Fibroblast of lung (primary cell): ENCODE measurements around the gene UPK1A. TPM values are rescaled to one million over a fixed set of nuclear protein-coding genes. Genes with fewer than 3 reads are reported as not detected.

Experiments
- DNase-seq, 2 donors: peaks; one replicate each; pipeline versions ENCODE4 v3.0.0 to v3.0.0-alpha.2; 2010; ENCODE audit warnings: low read depth in 2 of 2
- H2AFZ ChIP-seq: 2 replicates; pipeline ENCODE4 v1.5.1; 2012; ENCODE audit warnings: low read length, control low read depth, inconsistent platforms
- H3K27ac ChIP-seq: 2 replicates; pipeline ENCODE4 v1.5.1; 2011; ENCODE audit warnings: low read length, control low read depth; ENCODE audit not compliant: insufficient read depth
- H3K27me3 ChIP-seq: 2 replicates; pipeline ENCODE4 v1.5.1; 2011; ENCODE audit warnings: mild to moderate bottlenecking, low read length; ENCODE audit not compliant: control insufficient read depth, insufficient read depth
- H3K36me3 ChIP-seq: 2 replicates; pipeline ENCODE4 v1.5.1; 2011; ENCODE audit warnings: low read length; ENCODE audit not compliant: control insufficient read depth, insufficient read depth
- H3K4me1 ChIP-seq: 2 replicates; pipeline ENCODE4 v1.5.1; 2011; ENCODE audit warnings: low read length; ENCODE audit not compliant: control insufficient read depth, insufficient read depth; ENCODE audit errors: extremely low read depth
- H3K4me2 ChIP-seq: 2 replicates; pipeline ENCODE4 v1.5.1; 2011; ENCODE audit warnings: low read length, control low read depth; ENCODE audit not compliant: insufficient read depth; ENCODE audit errors: extremely low read depth
- H3K4me3 ChIP-seq, 4 experiments: fragments of 200-600 bp in 1 of 4; sonication (generic) in 1 of 4; replicated peaks in 1 of 4; 2 replicates each; pipeline ENCODE4 v1.5.1; 2011 to 2016; ENCODE audit warnings: low read length in 4 of 4, low read depth in 3 of 4, mild to moderate bottlenecking in 3 of 4, control low read depth in 2 of 4, inconsistent platforms in 1 of 4, mixed read lengths in 1 of 4; ENCODE audit not compliant: insufficient read depth in 1 of 4; ENCODE audit errors: control extremely low read depth in 1 of 4
- H3K79me2 ChIP-seq: 2 replicates; pipeline ENCODE4 v1.5.1; 2012; ENCODE audit warnings: mild to moderate bottlenecking, low read length, inconsistent platforms; ENCODE audit not compliant: control insufficient read depth, insufficient read depth
- H3K9ac ChIP-seq: 2 replicates; pipeline ENCODE4 v1.5.1; 2011; ENCODE audit warnings: mild to moderate bottlenecking, low read length, control low read depth; ENCODE audit not compliant: insufficient read depth
- H3K9me3 ChIP-seq: 2 replicates; pipeline ENCODE4 v1.5.1; 2012; ENCODE audit warnings: low read depth, low read length; ENCODE audit not compliant: control insufficient read depth, insufficient read depth
- H4K20me1 ChIP-seq: 2 replicates; pipeline ENCODE4 v1.5.1; 2011; ENCODE audit warnings: low read length; ENCODE audit not compliant: control insufficient read depth, insufficient read depth; ENCODE audit errors: extremely low read depth
- EZH2 ChIP-seq: IDR thresholded peaks from 2 replicates; pipeline ENCODE4 v1.5.1; 2012; ENCODE audit warnings: low read length, control low read depth, mild to moderate bottlenecking; ENCODE audit errors: missing control alignments
- polyA plus RNA-seq, 2 donors: library from polyadenylated mRNA; depleted of rRNA in 1 of 2; stranded (reverse) in 1 of 2; unstranded in 1 of 2; fragments of >200 nt; gene quantifications; 2 replicates each; pipeline ENCODE4 v1.2.1, GENCODE V29; 2011 to 2012; ENCODE audit warnings: missing spikeins in 1 of 2
- total RNA-seq: library from RNA; depleted of rRNA; stranded (reverse); fragments of >200 nt; gene quantifications from 2 replicates; pipeline ENCODE4 v1.2.1, GENCODE V29; 2014
- TF ChIP-seq, protein P1 (sequence below), 2 donors: IDR thresholded peaks in 1 of 2; conservative IDR thresholded peaks in 1 of 2; 1 replicate in 1 of 2; 2 replicates in 1 of 2; pipeline ENCODE4 v1.5.1; 2011 to 2012; ENCODE audit warnings: low read length in 2 of 2, control low read depth in 1 of 2, inconsistent platforms in 1 of 2, low read depth in 1 of 2, mild to moderate bottlenecking in 1 of 2

UPK1A gene
- total and polyA plus RNA-seq, 2 donors (not counting 1 experiment from before 2014, with no cell fraction given), result 0.27 TPM; not detected in 1

DNA sequence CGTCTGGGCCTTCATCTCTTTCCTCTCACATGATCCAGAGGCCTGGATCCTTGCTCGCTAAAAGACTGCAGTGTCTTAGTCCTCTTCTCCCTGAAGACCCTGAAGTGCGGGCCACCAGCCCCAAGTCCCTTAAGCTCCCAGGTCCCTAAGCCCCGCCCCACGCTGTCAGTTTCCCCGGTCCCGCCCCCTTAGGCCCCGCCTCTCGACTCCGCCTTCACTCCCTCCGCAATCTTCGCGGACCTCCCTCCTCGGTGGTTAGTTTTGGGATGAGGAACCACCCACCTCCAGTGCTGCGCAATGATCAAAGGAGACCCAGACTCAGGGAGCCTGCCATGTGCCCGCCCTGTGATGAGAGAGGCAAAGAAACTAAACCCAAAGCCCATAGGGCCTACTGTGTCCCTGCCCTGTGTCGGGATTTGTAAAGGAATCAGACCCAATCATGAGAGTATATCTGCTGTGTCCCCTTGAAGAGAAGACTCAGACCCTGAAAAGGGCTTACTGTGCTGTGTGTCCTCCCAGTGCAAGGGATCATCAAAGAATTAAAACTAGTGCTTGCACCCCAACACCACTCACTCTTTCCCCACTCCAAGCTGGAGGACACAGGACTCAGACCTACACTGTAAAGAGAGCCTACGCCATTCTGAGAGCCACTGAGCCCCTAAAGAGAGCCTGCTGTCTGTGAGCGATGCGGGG is 21.2 kb upstream of the UPK1A start:
- Histone ChIP-seq H3K36me3 (no peaks in the 10 kb centered on the region), H2AFZ (peak overlapping the region; percentile 76), H3K4me2 (peak overlapping the region; percentile 83), H3K4me3 (peak overlapping the region; percentile 39 to 63 (median 48)), H3K9me3 (no peaks in the 10 kb centered on the region), H4K20me1 (no peaks in the 10 kb centered on the region), H3K27me3 (no peaks in the 10 kb centered on the region), H3K79me2 (peaks cover 12% of the 10 kb centered on the region), H3K4me1 (peaks cover 4% of the 10 kb centered on the region), H3K27ac (peak overlapping the region; percentile 58), H3K9ac (no peak overlapping the region)
- DNase-seq, result peak; percentile 31 to 42
- TF ChIP-seq EZH2, result no peak
- TF ChIP-seq, protein P1, sequence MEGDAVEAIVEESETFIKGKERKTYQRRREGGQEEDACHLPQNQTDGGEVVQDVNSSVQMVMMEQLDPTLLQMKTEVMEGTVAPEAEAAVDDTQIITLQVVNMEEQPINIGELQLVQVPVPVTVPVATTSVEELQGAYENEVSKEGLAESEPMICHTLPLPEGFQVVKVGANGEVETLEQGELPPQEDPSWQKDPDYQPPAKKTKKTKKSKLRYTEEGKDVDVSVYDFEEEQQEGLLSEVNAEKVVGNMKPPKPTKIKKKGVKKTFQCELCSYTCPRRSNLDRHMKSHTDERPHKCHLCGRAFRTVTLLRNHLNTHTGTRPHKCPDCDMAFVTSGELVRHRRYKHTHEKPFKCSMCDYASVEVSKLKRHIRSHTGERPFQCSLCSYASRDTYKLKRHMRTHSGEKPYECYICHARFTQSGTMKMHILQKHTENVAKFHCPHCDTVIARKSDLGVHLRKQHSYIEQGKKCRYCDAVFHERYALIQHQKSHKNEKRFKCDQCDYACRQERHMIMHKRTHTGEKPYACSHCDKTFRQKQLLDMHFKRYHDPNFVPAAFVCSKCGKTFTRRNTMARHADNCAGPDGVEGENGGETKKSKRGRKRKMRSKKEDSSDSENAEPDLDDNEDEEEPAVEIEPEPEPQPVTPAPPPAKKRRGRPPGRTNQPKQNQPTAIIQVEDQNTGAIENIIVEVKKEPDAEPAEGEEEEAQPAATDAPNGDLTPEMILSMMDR (conservative IDR thresholded peaks at IDR 0.05 in 1 of 2, IDR thresholded peaks at IDR 0.05 in 1 of 2; ENCODE audit: low read depth in 1 of 2, low read length in 2 of 2), result no peak

DNA sequence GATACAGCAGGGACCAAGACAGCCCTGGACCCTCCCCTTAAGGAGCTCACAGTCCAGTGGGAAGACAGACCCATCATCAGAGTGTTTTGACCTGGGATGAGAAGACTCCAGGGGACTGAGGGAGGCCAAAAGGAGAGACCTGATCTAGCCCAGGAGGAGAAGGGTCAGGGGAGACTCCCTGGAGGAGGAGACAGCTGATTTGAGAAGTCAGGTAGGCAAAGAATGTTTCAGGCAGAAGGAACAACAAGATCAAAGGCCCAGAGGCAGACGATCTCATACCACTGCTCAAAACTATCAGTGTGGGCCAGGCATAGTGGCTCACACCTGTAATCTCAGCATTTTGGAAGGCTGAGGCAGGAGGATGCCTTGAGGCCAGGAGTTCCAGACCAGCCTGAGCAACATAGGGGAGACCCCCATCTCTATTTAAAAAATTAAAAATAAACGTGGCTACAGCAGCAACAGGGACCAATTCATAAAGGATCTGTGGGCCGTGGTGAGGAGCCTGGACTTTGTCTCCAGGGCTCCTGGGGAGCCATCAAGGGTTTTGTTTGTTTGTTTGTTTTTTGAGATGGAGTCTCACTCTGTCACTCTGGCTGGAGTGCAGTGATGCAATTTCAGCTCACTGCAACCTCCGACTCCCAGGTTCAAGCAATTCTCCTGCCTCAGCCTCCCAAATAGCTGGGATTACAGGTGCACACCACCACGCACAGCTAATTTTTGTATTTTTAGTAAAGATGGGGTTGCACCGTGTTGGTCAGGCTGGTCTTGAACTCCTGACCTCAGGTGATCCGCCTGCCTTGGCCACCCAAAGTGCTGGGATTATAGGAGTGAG is 20.4 kb upstream of the UPK1A start:
- Histone ChIP-seq H3K9ac (no peak overlapping the region), H3K9me3 (no peaks in the 10 kb centered on the region), H2AFZ (peak overlapping the region; percentile 5), H3K27me3 (no peaks in the 10 kb centered on the region), H3K36me3 (no peaks in the 10 kb centered on the region), H3K27ac (no peak overlapping the region), H3K79me2 (peaks cover 14% of the 10 kb centered on the region), H3K4me3 (no peak overlapping the region), H4K20me1 (no peaks in the 10 kb centered on the region), H3K4me1 (peaks cover 4% of the 10 kb centered on the region), H3K4me2 (no peak overlapping the region)
- TF ChIP-seq, protein P1 (conservative IDR thresholded peaks at IDR 0.05 in 1 of 2, IDR thresholded peaks at IDR 0.05 in 1 of 2; ENCODE audit: low read depth in 1 of 2, low read length in 2 of 2), result no peak
- TF ChIP-seq EZH2, result no peak
- no peak for DNase-seq
